ENCODE measurements around the gene PCDHGA1.
"Not testable (repeated sequence)": the region's sequence is repeated elsewhere in the genome, so short reads cannot be mapped to it uniquely, and the experiment has no call there.

PCDHGA1 gene

GRCh38 chr5:141363952-141364660 is 33.8 kb downstream of the PCDHGA1 start, which contains the start of gene PCDHGA5:
TSS of gene PCDHGA5 (plus strand) at chr5:141364162. CDS start at chr5:141364331, 169 bp downstream.
- TF ChIP-seq CTCF (IDR thresholded peaks at IDR 0.05; ENCODE audit: extremely low read depth, missing control alignments), result no peak
- DNase-seq (ENCODE audit: low spot score), result no peak

- no peak for TF ChIP-seq CTCF (IDR thresholded peaks at IDR 0.05; ENCODE audit: extremely low read depth, missing control alignments)
- no peak for DNase-seq (ENCODE audit: low spot score)
Observed at GRCh38 chr5:141366016-141366896, 35.9 kb downstream of the PCDHGA1 start.

- peak; percentile 72 for TF ChIP-seq CTCF (IDR thresholded peaks at IDR 0.05; ENCODE audit: extremely low read depth, missing control alignments)
- DNase-seq (ENCODE audit: low spot score), result peak; percentile 86
Observed at GRCh38 chr5:141369994-141370848, 39.9 kb downstream of the PCDHGA1 start, which contains the start of gene PCDHGB3. TSS of gene PCDHGB3 (plus strand) at chr5:141370242. CDS start at chr5:141370395, 153 bp downstream.

GRCh38 chr5:141371572-141372475 is 41.5 kb downstream of the PCDHGA1 start:
- TF ChIP-seq CTCF (IDR thresholded peaks at IDR 0.05; ENCODE audit: extremely low read depth, missing control alignments), result no peak
- DNase-seq (ENCODE audit: low spot score), result no peak

GRCh38 chr5:141373673-141374317 is 43.5 kb downstream of the PCDHGA1 start, which contains the start of gene PCDHGA6:
TSS of gene PCDHGA6 (plus strand) at chr5:141373891. CDS start at chr5:141374084, 193 bp downstream.
- no peak for TF ChIP-seq CTCF (IDR thresholded peaks at IDR 0.05; ENCODE audit: extremely low read depth, missing control alignments)
- no peak for DNase-seq (ENCODE audit: low spot score)

GRCh38 chr5:141374627-141375026 is 44.3 kb downstream of the PCDHGA1 start:
- no peak for TF ChIP-seq CTCF (IDR thresholded peaks at IDR 0.05; ENCODE audit: extremely low read depth, missing control alignments)
- no peak for DNase-seq (ENCODE audit: low spot score)

GRCh38 chr5:141375444-141376155 is 45.3 kb downstream of the PCDHGA1 start:
- DNase-seq (ENCODE audit: low spot score), result not testable (repeated sequence)

Data from GM20000 (cell line).